ENCODE results near the gene PDS5A.
"Not testable (repeated sequence)": the region's sequence is repeated elsewhere in the genome, so short reads cannot be mapped to it uniquely, and the experiment has no call there.

Gene PDS5A

GRCh38 chr4:39905656-39906055, 72.1 kb downstream of the PDS5A start:
- no peak for DNase-seq (ENCODE audit: low spot score)

GRCh38 chr4:39905019-39905418, 72.7 kb downstream of the PDS5A start:
- DNase-seq (ENCODE audit: low spot score), result not testable (repeated sequence)

GRCh38 chr4:39900966-39901365, 76.7 kb downstream of the PDS5A start:
- no peak for DNase-seq (ENCODE audit: low spot score)

GRCh38 chr4:39899291-39899690, 78.4 kb downstream of the PDS5A start:
- DNase-seq (ENCODE audit: low spot score), result no peak

- no peak for DNase-seq (ENCODE audit: low spot score)
Observed at GRCh38 chr4:39898015-39898414, 79.7 kb downstream of the PDS5A start.

- DNase-seq (ENCODE audit: low spot score), result no peak
Observed at GRCh38 chr4:39893693-39894072, 84.0 kb downstream of the PDS5A start.

GRCh38 chr4:39892988-39893692, 84.6 kb downstream of the PDS5A start:
- no peak for DNase-seq (ENCODE audit: low spot score)

- DNase-seq (ENCODE audit: low spot score), result no peak
Observed at GRCh38 chr4:39889226-39889625, 88.5 kb downstream of the PDS5A start.

- DNase-seq (ENCODE audit: low spot score), result no peak
Observed at GRCh38 chr4:39888541-39888940, 89.2 kb downstream of the PDS5A start.

GRCh38 chr4:39883646-39884045, 94.1 kb downstream of the PDS5A start:
- DNase-seq (ENCODE audit: low spot score), result no peak

GRCh38 chr4:39881789-39882188, 95.9 kb downstream of the PDS5A start:
- DNase-seq (ENCODE audit: low spot score), result no peak

GRCh38 chr4:39877971-39878370, 99.7 kb downstream of the PDS5A start:
- DNase-seq (ENCODE audit: low spot score), result no peak

GRCh38 chr4:39873823-39874222, 103.9 kb downstream of the PDS5A start:
- DNase-seq (ENCODE audit: low spot score), result no peak

GRCh38 chr4:39865280-39865679, 112.4 kb downstream of the PDS5A start:
- no peak for DNase-seq (ENCODE audit: low spot score)

- DNase-seq (ENCODE audit: low spot score), result no peak
Observed at GRCh38 chr4:39864391-39864790, 113.3 kb downstream of the PDS5A start.

GRCh38 chr4:39860804-39861203, 116.9 kb downstream of the PDS5A start:
- no peak for DNase-seq (ENCODE audit: low spot score)

GRCh38 chr4:39855909-39856512, 121.7 kb downstream of the PDS5A start:
- DNase-seq (ENCODE audit: low spot score), result no peak

GRCh38 chr4:39852636-39853035, 125.1 kb downstream of the PDS5A start:
- DNase-seq (ENCODE audit: low spot score), result no peak

GRCh38 chr4:39850727-39851126, 127.0 kb downstream of the PDS5A start:
- DNase-seq (ENCODE audit: low spot score), result no peak

- no peak for DNase-seq (ENCODE audit: low spot score)
Observed at GRCh38 chr4:39846705-39847104, 131.0 kb downstream of the PDS5A start.

- no peak for DNase-seq (ENCODE audit: low spot score)
Observed at GRCh38 chr4:39846120-39846519, 131.6 kb downstream of the PDS5A start.

- DNase-seq (ENCODE audit: low spot score), result no peak
Observed at GRCh38 chr4:39841894-39842293, 135.8 kb downstream of the PDS5A start.

GRCh38 chr4:39840516-39840915, 137.2 kb downstream of the PDS5A start:
- not testable (repeated sequence) for DNase-seq (ENCODE audit: low spot score)

GRCh38 chr4:39840027-39840426, 137.7 kb downstream of the PDS5A start:
- DNase-seq (ENCODE audit: low spot score), result no peak

Data from CD4-positive, alpha-beta T cell treated with Interleukin-15 for 4 hours (primary cell).